Measurements from ENCODE around the gene DIS3.
A peak's percentile ranks its signal among the peaks of the same experiment; 100 is the strongest.
"Not testable (repeated sequence)": the region's sequence is repeated elsewhere in the genome, so short reads cannot be mapped to it uniquely, and the experiment has no call there.

The DIS3 gene

GRCh38 chr13:72781451-72782439 is at the start of gene DIS3, which contains the start of gene PIBF1:
DIS3 (minus strand) TSS chr13:72781900; CDS start chr13:72781832, 68 bp downstream.
PIBF1 (plus strand) TSS chr13:72782133; CDS start chr13:72783470, 1,337 bp downstream.
- peak; percentile 98 for DNase-seq

- no peak for DNase-seq
Observed at GRCh38 chr13:72823724-72824123, 42.0 kb upstream of the DIS3 start.

GRCh38 chr13:72823081-72823480 is 41.4 kb upstream of the DIS3 start:
- no peak for DNase-seq

GRCh38 chr13:72820898-72821279 is 39.2 kb upstream of the DIS3 start:
- DNase-seq = no peak

GRCh38 chr13:72820156-72820897 is 38.6 kb upstream of the DIS3 start:
- DNase-seq = no peak

GRCh38 chr13:72808917-72809500 is 27.3 kb upstream of the DIS3 start:
- peak; percentile 28 for DNase-seq

GRCh38 chr13:72806514-72806913 is 24.8 kb upstream of the DIS3 start:
- not testable (repeated sequence) for DNase-seq

- no peak for DNase-seq
Observed at GRCh38 chr13:72805676-72806346, 24.1 kb upstream of the DIS3 start.

- no peak for DNase-seq
Observed at GRCh38 chr13:72804301-72804700, 22.6 kb upstream of the DIS3 start.

GRCh38 chr13:72798817-72799216 is 17.1 kb upstream of the DIS3 start:
- no peak for DNase-seq

GRCh38 chr13:72792640-72793039 is 10.9 kb upstream of the DIS3 start:
- no peak for DNase-seq

- no peak for DNase-seq
Observed at GRCh38 chr13:72788831-72789230, 7.1 kb upstream of the DIS3 start.

GRCh38 chr13:72784679-72785078 is 3.0 kb upstream of the DIS3 start:
- not testable (repeated sequence) for DNase-seq

- no peak for DNase-seq
Observed at GRCh38 chr13:72782717-72783116, 1.0 kb upstream of the DIS3 start.

GRCh38 chr13:72774019-72774418 is 7.7 kb downstream of the DIS3 start:
- no peak for DNase-seq

GRCh38 chr13:72763411-72763810 is 18.3 kb downstream of the DIS3 start:
- no peak for DNase-seq

GRCh38 chr13:72760189-72760588 is 21.5 kb downstream of the DIS3 start:
- no peak for DNase-seq

- DNase-seq = no peak
Observed at GRCh38 chr13:72757792-72758535, 23.7 kb downstream of the DIS3 start.

GRCh38 chr13:72754111-72754510 is 27.6 kb downstream of the DIS3 start:
- no peak for DNase-seq

- no peak for DNase-seq
Observed at GRCh38 chr13:72751220-72751619, 30.5 kb downstream of the DIS3 start.

- DNase-seq = no peak
Observed at GRCh38 chr13:72745260-72745659, 36.4 kb downstream of the DIS3 start.

- no peak for DNase-seq
Observed at GRCh38 chr13:72740015-72740414, 41.7 kb downstream of the DIS3 start.
